GM19395 (cell line): ENCODE results near the gene MLX.

ENCODE experiments used
- ATAC-seq: cut with Tn5 transposase; IDR thresholded peaks from one replicate; pipeline ENCODE4 v1.9.1; 2021; ENCODE audit warnings: mild to moderate bottlenecking, moderate library complexity; ENCODE audit not compliant: unreplicated experiment

Gene MLX

GRCh38 chr17:42577532-42578281 lies 10.8 kb downstream of the MLX start, which contains the start of gene PSMC3IP:
Gene PSMC3IP (minus strand): TSS chr17:42577729. CDS start chr17:42577686, 43 bp downstream.
- ATAC-seq, result peak; percentile 69

GRCh38 chr17:42578282-42578869 lies 11.5 kb downstream of the MLX start:
- ATAC-seq, result peak; percentile 62

GRCh38 chr17:42579794-42580551 lies 13.1 kb downstream of the MLX start:
- no peak for ATAC-seq

GRCh38 chr17:42581744-42582270 lies 14.9 kb downstream of the MLX start:
- no peak for ATAC-seq

DNA sequence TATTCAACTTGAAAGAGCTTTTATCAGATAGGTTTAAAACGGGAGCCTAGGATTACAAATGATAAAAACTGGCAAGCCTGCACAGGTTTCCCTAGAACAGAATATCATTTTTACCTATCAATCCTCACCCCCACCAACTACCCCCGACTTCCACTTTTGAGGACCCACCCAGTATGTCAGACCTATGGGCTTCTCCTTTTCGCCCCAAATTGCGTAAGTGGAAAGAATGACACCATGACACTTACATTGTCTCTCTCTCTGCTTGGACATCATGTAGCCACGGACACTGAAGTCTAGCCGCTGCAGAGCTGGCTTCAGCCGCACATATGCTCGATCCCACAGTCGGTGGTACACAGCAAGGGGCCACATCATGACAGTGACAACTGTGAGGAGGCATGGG lies 18.0 kb downstream of the MLX start:
- ATAC-seq, result no peak

GRCh38 chr17:42585353-42585752 lies 18.5 kb downstream of the MLX start:
- ATAC-seq, result no peak

DNA sequence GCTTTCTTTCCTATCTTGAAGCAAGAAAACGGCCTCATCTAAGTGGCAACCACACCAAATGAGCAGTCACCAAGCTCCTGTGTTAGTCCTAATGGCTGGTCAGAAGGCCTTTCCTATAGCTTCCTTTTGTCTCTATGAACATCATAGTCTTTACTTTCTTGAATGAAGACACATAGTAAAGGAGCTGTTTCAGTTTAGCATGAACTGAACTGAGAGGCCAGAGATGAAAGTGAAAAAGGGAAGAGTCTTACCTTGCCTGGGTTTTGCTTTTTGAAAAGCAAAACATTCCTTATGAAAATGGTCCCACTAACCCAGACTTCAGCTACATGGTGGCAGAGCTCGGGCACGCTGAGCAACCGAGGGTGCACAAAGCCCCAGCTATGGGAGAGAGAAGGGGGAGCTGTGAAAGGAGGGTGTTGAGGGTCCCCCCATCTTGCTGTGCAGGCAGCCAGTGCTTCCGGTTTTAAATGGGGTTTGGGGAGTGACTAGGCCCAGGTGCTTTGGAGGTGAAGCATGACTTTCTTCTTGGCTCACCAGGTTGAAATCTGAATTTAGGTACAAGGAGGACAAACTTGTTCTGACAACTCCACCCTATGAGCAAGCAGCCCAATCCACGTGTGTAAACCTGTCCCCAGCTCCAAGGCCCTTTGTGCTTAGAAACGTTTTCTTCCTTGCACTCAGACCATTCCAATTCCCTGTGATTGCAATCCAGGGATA lies 19.8 kb downstream of the MLX start:
- no peak for ATAC-seq

DNA sequence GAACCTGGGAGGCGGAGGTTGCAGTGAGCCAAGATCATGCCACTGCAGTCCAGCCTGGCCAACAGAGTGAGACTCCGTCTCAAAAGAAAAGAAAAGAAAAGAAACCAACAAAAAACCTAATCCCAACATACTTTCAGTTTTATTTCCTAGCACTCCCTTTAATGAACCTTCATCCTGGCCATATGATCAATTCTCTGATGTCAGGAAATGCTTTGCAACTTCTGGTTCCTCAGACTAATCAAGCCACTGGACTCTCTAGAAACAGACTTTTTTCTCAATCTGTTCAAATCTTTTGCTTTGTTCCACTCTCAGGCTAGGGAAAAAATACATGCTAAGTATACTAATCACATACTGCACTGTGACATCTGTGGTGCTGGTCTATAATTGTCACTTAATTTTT lies 24.0 kb downstream of the MLX start:
- ATAC-seq, result no peak

GRCh38 chr17:42591411-42591810 lies 24.5 kb downstream of the MLX start:
- ATAC-seq, result no peak

GRCh38 chr17:42596386-42596785 lies 29.5 kb downstream of the MLX start:
- no peak for ATAC-seq

GRCh38 chr17:42598905-42599304 lies 32.0 kb downstream of the MLX start:
- ATAC-seq, result no peak

DNA sequence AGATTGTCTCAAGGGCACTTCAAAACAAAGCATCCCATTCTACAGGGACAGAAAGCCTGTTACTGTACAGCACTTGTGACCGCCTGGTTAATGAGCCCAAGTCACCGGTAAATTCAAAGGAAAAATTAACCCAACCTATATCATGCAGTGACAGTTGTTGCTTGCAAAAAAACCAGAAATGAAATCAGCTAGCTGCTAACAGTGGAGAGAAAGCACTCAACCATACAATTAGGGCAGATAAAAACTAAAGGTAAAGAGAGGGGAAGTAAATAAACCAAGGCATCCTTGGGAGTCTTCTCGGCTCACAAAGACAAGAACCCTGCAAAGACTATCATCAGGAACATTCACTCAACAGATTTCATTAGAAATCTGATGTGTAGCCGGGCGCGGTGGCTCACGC lies 36.4 kb downstream of the MLX start:
- no peak for ATAC-seq

DNA sequence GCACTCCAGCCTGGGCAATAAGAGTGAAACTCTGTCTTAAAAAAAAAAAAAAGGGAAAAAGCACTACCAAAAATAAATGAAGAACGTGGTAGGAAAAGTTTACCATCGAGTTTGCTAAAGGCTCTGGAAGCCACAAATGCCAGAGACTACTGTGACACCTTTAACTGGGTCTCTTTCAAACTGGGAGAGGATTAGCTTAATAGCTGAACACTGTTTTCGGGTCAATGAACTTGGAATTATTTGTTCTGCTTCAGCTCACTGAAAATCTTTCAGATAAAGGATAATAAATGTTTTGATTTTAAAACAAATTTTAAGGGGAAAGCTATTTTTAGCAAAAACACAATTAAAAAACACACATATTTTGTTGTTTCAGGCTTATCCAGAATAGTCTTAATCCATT lies 40.9 kb downstream of the MLX start:
- ATAC-seq, result no peak

DNA sequence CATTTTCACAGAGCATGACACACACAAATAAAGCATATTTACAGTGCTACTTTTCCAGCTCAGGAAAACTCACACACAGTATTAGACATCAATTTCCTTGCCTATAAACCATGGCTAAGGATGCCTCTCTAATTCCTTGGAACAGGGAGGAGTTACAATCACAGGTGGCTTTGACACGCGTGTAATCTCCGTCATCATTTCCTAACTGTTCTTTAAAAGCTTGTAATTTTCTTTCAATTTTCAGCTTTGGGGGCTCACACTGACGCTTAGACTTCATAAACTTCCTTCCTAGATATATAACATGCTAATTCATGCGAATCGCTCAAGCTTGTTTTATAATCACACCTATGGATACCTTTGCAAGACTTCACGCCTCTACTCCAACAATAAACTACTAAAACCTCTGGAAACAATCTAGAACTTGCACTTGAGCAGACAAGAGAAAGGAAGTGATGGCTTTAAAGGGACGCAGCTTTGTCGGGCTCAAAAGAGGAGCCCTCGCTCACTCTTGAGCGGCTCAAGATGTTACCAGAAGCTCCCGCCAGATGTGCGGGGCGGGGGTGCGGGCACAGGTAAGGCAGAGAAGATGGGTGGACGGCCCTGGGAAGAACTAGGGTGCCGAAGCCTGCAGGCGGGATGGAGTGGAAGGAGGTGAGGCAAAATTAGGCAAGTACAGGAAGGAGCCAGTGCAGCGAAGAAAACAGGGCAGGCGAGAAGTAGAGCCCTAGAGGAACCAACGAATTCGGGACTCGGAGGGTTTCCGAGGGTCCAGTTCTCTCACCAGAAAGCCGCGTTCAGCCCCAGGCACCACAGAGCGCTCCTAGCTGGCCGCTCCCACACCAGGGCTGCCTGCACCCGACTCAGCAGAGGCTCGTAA lies 41.6 kb downstream of the MLX start:
- ATAC-seq, result peak; percentile 48

DNA sequence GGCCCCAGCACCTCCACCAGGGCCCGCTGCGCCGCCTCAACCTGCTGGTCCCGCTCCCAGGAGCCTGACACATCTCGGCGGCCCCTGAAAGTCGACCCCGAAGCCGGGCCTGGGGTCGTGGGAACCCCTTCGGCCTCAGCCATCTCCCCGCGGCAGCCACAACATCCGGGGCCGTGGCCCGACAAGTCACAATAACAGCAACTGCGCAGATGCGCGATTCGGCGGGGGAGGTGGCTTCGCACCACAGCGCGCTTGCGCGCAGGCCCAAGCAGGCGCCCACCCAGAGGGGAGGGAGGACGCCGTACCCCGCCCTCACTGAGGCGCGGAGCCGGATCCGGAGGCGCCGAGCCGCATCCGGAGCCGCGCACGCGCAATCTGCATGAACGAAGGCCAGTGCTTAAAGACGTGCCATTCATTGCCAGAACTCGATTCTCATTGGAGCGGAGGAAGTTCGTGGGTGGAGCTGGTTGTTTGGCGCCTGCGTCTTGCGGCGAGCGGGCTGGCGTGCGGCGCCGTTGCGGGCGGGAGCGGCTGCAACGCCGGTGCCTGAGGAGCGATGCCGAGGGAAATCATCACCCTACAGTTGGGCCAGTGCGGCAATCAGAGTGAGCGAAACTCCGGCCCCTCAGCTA lies 42.4 kb downstream of the MLX start, which contains the start of the genes RETREG3 and TUBG1:
RETREG3 (minus strand) TSS at position 193 of the 632 bp plus-strand sequence; CDS start at position 143, 50 bp downstream.
TUBG1 (plus strand) TSS at position 502 of the 632 bp plus-strand sequence; CDS start at position 557, 55 bp downstream.
- ATAC-seq, result peak; percentile 86

- ATAC-seq, result peak; percentile 12
These were observed 43.2 kb downstream of the MLX start for GRCh38 chr17:42609814-42610801.

DNA sequence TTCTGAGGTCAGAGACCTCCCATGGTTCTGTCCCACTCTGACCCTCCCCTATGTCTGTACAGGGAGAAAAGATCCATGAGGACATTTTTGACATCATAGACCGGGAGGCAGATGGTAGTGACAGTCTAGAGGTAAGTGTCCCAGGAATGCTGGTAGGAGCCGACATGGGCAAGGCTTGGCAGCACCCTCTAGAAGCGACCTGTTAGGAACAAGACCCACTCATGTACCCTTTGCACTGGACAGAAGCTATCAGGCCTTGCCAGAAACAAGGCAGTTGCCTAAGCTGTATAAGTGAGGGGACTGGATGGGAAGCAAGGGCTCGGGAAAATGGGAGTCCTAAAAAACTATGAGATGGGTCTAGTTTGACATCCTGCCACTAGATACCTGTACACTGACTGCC lies 45.1 kb downstream of the MLX start:
- no peak for ATAC-seq

GRCh38 chr17:42613699-42614295 lies 46.9 kb downstream of the MLX start:
- no peak for ATAC-seq
